Common myeloid progenitor, CD34-positive (primary cell): ENCODE measurements around the gene HSD17B4.

Experiments
- CTCF ChIA-PET: fragments of 350-600 bp; sonication (Branson Sonifier 250); formaldehyde crosslinking; loops from one replicate; lab custom pipeline; 2021; ENCODE audit warnings: antibody characterized with exemption; lab: Charles Lee
- POLR2A ChIA-PET: fragments of 350-600 bp; sonication (Branson Sonifier 250); formaldehyde crosslinking; loops from one replicate; lab custom pipeline; 2021; ENCODE audit warnings: antibody characterized with exemption; lab: Charles Lee
- DNase-seq, 3 donors: peaks; one replicate each; pipeline versions ENCODE4 v3.0.0 to v3.0.0-alpha.2; 2013
- H3K27ac ChIP-seq, 2 experiments: 1 replicate in 1 of 2; 2 replicates in 1 of 2; pipeline ENCODE4 v1.7.0; 2013; ENCODE audit warnings: inconsistent platforms in 2 of 2, low read length in 2 of 2, mild to moderate bottlenecking in 2 of 2, low read depth in 1 of 2, moderate library complexity in 1 of 2; ENCODE audit not compliant: severe bottlenecking in 2 of 2, insufficient read depth in 1 of 2, poor library complexity in 1 of 2
- H3K27me3 ChIP-seq, 5 experiments: replicated peaks in 2 of 5; 1 replicate in 3 of 5; 2 replicates in 2 of 5; pipeline versions ENCODE4 v1.6.1 to v1.7.0; 2013; ENCODE audit warnings: low read length in 4 of 5, mild to moderate bottlenecking in 2 of 5, moderate library complexity in 2 of 5, inconsistent platforms in 1 of 5; ENCODE audit not compliant: insufficient read depth in 5 of 5, control insufficient read depth in 4 of 5
- H3K36me3 ChIP-seq, 4 experiments: 1 replicate in 2 of 4; 2 replicates in 2 of 4; pipeline versions ENCODE4 v1.6.1 to v1.7.0; 2013; ENCODE audit warnings: low read length in 3 of 4, control low read depth in 1 of 4, mild to moderate bottlenecking in 1 of 4; ENCODE audit not compliant: control insufficient read depth in 4 of 4, insufficient read depth in 4 of 4
- H3K4me1 ChIP-seq, 4 experiments: 1 replicate in 3 of 4; 2 replicates in 1 of 4; pipeline versions ENCODE4 v1.6.1 to v1.7.1; 2013; ENCODE audit warnings: low read length in 3 of 4, mild to moderate bottlenecking in 3 of 4, control low read depth in 1 of 4, inconsistent platforms in 1 of 4, moderate library complexity in 1 of 4; ENCODE audit not compliant: control insufficient read depth in 4 of 4, insufficient read depth in 4 of 4; ENCODE audit errors: control extremely low read depth in 1 of 4
- H3K4me3 ChIP-seq, 7 experiments: 1 replicate in 4 of 7; 2 replicates in 3 of 7; pipeline versions ENCODE4 v1.5.1 to v1.7.0; 2013; ENCODE audit warnings: mild to moderate bottlenecking in 7 of 7, low read length in 6 of 7, moderate library complexity in 6 of 7, inconsistent platforms in 2 of 7, low read depth in 2 of 7, control low read depth in 1 of 7; ENCODE audit not compliant: insufficient read depth in 4 of 7, control insufficient read depth in 1 of 7; ENCODE audit errors: extremely low read depth in 1 of 7
- H3K9me3 ChIP-seq, 5 experiments: 1 replicate in 4 of 5; 2 replicates in 1 of 5; pipeline versions ENCODE4 v1.6.1 to v1.7.1; 2013; ENCODE audit warnings: low read length in 4 of 5, mild to moderate bottlenecking in 2 of 5, inconsistent platforms in 1 of 5, low read depth in 1 of 5, moderate library complexity in 1 of 5; ENCODE audit not compliant: control insufficient read depth in 4 of 5, insufficient read depth in 2 of 5; ENCODE audit errors: control extremely low read depth in 1 of 5
- WGBS: methylation state at CpG from one replicate; pipeline ENCODE4 v1.1.5; 2013; ENCODE audit not compliant: insufficient coverage; 5-methylcytosine and 5-hydroxymethylcytosine counted together

HSD17B4 gene

DNA sequence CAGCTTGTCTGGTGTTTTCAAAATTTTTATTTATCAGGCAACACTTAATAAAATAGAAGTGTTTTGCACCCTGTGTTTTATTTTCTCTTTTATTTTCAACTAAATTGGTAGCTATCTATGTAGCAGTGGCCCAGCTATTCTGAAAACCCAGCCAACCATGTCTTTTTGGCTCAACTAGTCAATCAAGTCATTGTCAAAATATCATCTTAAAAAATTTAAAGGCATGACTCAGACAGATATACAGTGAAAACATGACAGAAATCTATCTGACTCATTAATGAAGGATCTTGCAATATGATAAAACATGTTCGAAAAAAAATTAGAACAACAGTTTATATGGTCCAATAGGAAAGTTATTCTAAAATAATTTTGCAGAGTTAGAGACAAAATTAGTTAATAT, 75.1 kb downstream of the HSD17B4 start:
- no peak for DNase-seq
- H3K9me3 ChIP-seq, result no peaks in the 10 kb centered on the region
- CTCF ChIA-PET, result no interaction called here
- no peak overlapping the region for H3K4me3 ChIP-seq
- H3K36me3 ChIP-seq, result peaks cover 12 to 37% (median 18%) of the 10 kb centered on the region in 4 experiments
- H3K4me1 ChIP-seq, result no peaks in the 10 kb centered on the region
- H3K27ac ChIP-seq, result no peak overlapping the region
- H3K27me3 ChIP-seq, result no peaks in the 10 kb centered on the region
- WGBS, result no CpG with 5 or more reads among the region's 1 CpG
- POLR2A ChIA-PET, result no interaction called here

DNA sequence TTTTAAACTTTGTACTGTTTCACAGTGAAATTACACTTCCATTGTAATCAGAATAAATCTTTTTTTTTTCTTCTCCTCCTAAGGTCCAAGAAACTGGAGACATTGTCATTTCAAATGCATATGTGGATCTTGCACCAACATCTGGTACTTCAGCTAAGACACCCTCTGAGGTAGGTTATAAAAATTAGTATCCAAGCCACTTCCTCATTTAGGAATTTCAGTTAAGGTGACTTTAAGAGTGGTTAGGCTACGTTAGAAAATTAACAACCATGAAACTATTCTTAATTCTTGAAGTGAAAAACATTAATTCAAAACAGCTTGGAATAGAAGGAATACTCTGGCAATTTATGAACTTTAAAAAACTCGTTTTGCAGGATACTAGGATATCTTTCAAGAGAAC, 77.5 kb downstream of the HSD17B4 start:
- DNase-seq, result peak in 1 of 3 donors; percentile 11
- no peaks in the 10 kb centered on the region for H3K9me3 ChIP-seq
- no peaks in the 10 kb centered on the region for H3K27me3 ChIP-seq
- WGBS, result no CpG with 5 or more reads among the region's 2 CpGs
- H3K4me1 ChIP-seq, result no peaks in the 10 kb centered on the region
- CTCF ChIA-PET, result no interaction called here
- H3K27ac ChIP-seq, result no peak overlapping the region
- H3K36me3 ChIP-seq, result peaks cover 13 to 43% (median 21%) of the 10 kb centered on the region in 4 experiments
- POLR2A ChIA-PET, result no interaction called here
- H3K4me3 ChIP-seq, result no peak overlapping the region

DNA sequence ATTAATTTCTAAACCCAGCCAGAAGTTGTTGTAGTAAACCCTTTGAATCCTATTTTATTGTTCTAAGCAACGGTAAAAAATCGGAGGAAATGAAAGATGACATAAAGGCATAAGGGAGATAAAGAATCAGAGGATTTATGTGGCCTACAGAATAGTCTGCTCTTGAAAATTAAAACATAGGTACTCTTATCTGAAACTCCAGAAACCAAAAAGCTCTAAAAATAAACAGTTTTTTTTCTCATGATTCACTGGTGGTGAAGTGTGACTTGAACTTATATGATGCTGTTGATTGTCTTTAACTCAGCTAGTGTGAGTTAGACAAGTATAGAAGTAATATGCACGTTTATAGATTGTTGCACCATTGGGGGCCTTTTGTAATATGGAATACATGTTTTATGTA, 80.3 kb downstream of the HSD17B4 start:
- ChIA-PET POLR2A (no interaction called here), CTCF (no interaction called here)
- no peaks in the 10 kb centered on the region for H3K27me3 ChIP-seq
- no CpG with 5 or more reads among the region's 3 CpGs for WGBS
- no peak overlapping the region for H3K4me3 ChIP-seq
- H3K27ac ChIP-seq, result no peak overlapping the region
- H3K4me1 ChIP-seq, result no peaks in the 10 kb centered on the region
- H3K36me3 ChIP-seq, result peaks cover 15 to 34% (median 22%) of the 10 kb centered on the region in 4 experiments
- DNase-seq, result peak in 2 of 3 donors; percentile 7 to 45
- no peaks in the 10 kb centered on the region for H3K9me3 ChIP-seq

DNA sequence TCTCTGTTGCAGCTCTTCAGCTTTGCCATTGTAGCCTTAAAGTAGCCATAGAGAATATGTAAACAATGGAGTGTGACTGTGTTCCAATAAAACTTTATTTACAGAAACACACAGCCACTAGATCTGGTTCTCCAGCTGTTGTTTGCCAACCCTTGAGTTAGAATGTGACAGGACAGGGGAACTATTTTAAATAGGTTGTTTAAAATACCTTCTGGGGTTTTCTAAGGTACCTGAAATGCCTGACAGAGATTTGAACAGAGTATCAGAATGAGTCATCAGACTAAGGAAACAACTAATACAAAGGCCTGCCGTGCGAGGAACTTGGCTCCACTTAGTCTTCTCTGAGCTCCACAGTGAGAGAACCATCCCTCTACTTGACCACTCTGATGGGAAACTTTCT, 85.4 kb downstream of the HSD17B4 start:
- ChIA-PET POLR2A (no interaction called here), CTCF (no interaction called here)
- no peaks in the 10 kb centered on the region for H3K27me3 ChIP-seq
- H3K9me3 ChIP-seq, result no peaks in the 10 kb centered on the region
- H3K4me1 ChIP-seq, result no peaks in the 10 kb centered on the region
- no peak for DNase-seq
- H3K4me3 ChIP-seq, result no peak overlapping the region
- no peak overlapping the region for H3K27ac ChIP-seq
- peaks cover 11 to 44% (median 22%) of the 10 kb centered on the region in 4 experiments for H3K36me3 ChIP-seq
- 100% methylated on average over 2 of the region's 2 CpGs for WGBS

- CTCF ChIA-PET, result no interaction called here
- no peaks in the 10 kb centered on the region for H3K4me1 ChIP-seq
- no CpG with 5 or more reads among the region's 1 CpG for WGBS
- no peak overlapping the region for H3K4me3 ChIP-seq
- POLR2A ChIA-PET, result interaction anchor here (0.5 kb wide), 1 partner anchor 73 kb away, joined by 4 read pairs; no protein-coding TSS in a partner anchor
- H3K9me3 ChIP-seq, result no peaks in the 10 kb centered on the region
- DNase-seq, result no peak
- no peak overlapping the region for H3K27ac ChIP-seq
- no peaks in the 10 kb centered on the region for H3K27me3 ChIP-seq
- peaks cover 10 to 36% (median 15%) of the 10 kb centered on the region in 4 experiments for H3K36me3 ChIP-seq
Observed at GRCh38 chr5:119541716-119542115, 89.4 kb downstream of the HSD17B4 start.

DNA sequence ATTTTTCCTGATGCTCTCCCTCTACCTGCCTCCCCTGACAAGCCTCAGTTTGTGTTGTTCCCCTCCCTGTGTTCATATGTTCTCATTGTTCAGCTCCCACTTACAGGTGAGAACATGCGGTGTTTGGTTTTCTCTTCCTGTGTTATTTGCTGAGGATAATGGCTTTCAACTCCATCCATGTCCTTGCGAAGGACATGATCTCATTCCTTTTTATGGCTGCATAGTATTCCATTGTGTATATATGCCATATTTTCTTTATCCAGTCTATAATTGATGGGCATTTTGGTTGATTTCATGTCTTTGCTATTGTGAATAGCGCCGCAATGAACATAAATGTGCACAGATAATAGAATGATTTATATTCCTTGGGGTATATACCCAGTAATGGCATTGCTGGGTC, 99.5 kb downstream of the HSD17B4 start:
- Histone ChIP-seq H3K27me3 (no peaks in the 10 kb centered on the region), H3K9me3 (peaks cover 0 to 3% (median 0%) of the 10 kb centered on the region in 5 experiments), H3K27ac (no peak overlapping the region), H3K4me1 (no peaks in the 10 kb centered on the region), H3K4me3 (no peak overlapping the region), H3K36me3 (no peaks in the 10 kb centered on the region)
- 92% methylated on average over 2 of the region's 4 CpGs for WGBS
- CTCF ChIA-PET, result no interaction called here
- POLR2A ChIA-PET, result no interaction called here
- DNase-seq, result no peak

GRCh38 chr5:119554597-119554996, 102.3 kb downstream of the HSD17B4 start:
- CTCF ChIA-PET, result no interaction called here
- no CpG with 5 or more reads among the region's 2 CpGs for WGBS

More at GRCh38 chr5:119554597-119554996, 102.3 kb downstream of the HSD17B4 start:
- POLR2A ChIA-PET, result no interaction called here
- Histone ChIP-seq H3K4me3 (no peak overlapping the region), H3K27ac (no peak overlapping the region), H3K36me3 (no peaks in the 10 kb centered on the region), H3K4me1 (no peaks in the 10 kb centered on the region), H3K9me3 (peaks cover 0 to 5% (median 0%) of the 10 kb centered on the region in 5 experiments), H3K27me3 (no peaks in the 10 kb centered on the region)
- no peak for DNase-seq
